KMS-11 (cell line): ENCODE data around the gene GCGR.

Experiments used
- H2AFZ ChIP-seq: fragments of 200-600 bp; sonication (generic); 2 replicates; pipeline ENCODE4 v1.6.1; 2016; ENCODE audit warnings: antibody characterized with exemption, mixed run types, low read depth
- H3K27ac ChIP-seq: fragments of 200-600 bp; sonication (generic); 2 replicates; pipeline ENCODE4 v1.6.1; 2016; ENCODE audit warnings: mild to moderate bottlenecking, mixed run types
- H3K27me3 ChIP-seq: fragments of 200-600 bp; sonication (generic); 2 replicates; pipeline ENCODE4 v1.6.1; 2017; ENCODE audit warnings: mild to moderate bottlenecking, low read depth, mixed run types, moderate library complexity; ENCODE audit not compliant: insufficient read depth
- H3K36me3 ChIP-seq: fragments of 200-600 bp; sonication (generic); 2 replicates; pipeline ENCODE4 v1.6.1; 2017; ENCODE audit warnings: mild to moderate bottlenecking, mixed run types; ENCODE audit not compliant: insufficient read depth
- H3K4me1 ChIP-seq: fragments of 200-600 bp; sonication (generic); 2 replicates; pipeline ENCODE4 v1.6.1; 2016; ENCODE audit warnings: mild to moderate bottlenecking, low read depth, mixed run types; ENCODE audit not compliant: poor library complexity, severe bottlenecking
- H3K4me2 ChIP-seq: fragments of 200-600 bp; sonication (generic); 2 replicates; pipeline ENCODE4 v1.7.0; 2016; ENCODE audit warnings: mild to moderate bottlenecking, mixed run types
- H3K4me3 ChIP-seq: fragments of 200-600 bp; sonication (generic); IDR thresholded peaks from 2 replicates; pipeline ENCODE4 v1.6.1; 2017; ENCODE audit warnings: low read depth, low read length, mixed read lengths; ENCODE audit not compliant: insufficient read depth
- H3K79me2 ChIP-seq: fragments of 200-600 bp; sonication (generic); 2 replicates; pipeline ENCODE4 v1.6.1; 2016; ENCODE audit warnings: low read depth, mixed run types; ENCODE audit not compliant: insufficient read depth
- H3K9ac ChIP-seq: fragments of 200-600 bp; sonication (generic); 2 replicates; pipeline ENCODE4 v1.6.1; 2016; ENCODE audit warnings: mild to moderate bottlenecking, mixed run types
- H4K20me1 ChIP-seq: fragments of 200-600 bp; sonication (generic); 2 replicates; pipeline ENCODE4 v1.6.1; 2016; ENCODE audit warnings: mild to moderate bottlenecking, mixed run types; ENCODE audit not compliant: insufficient read depth
- TF ChIP-seq, protein P1 (sequence below): fragments of 200-600 bp; sonication (generic); conservative IDR thresholded peaks from 2 replicates; pipeline ENCODE4 v1.6.1; 2017; ENCODE audit warnings: low read depth, mild to moderate bottlenecking, antibody characterized with exemption, low read length, moderate library complexity, mixed read lengths

The GCGR gene

DNA sequence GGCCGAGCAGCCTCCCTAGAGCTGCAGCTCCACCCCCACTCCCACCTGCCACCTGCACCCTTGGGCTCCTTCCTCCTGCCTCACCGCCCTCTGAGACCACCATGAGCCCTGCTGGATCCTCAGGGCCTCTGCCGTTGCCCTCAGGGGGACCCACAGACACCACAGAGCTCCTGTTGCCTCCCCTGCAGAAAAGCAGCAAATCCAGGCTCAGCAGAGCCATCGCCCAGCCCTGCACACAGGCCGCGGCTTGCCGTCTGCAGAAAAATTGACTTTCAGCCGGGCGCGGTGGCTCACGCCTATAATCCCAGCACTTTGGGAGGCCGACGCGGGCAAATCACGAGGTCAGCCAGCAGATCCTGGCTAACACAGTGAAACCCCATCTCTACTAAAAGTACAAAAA lies 37.9 kb downstream of the GCGR start:
- H3K27me3 ChIP-seq: no peaks in the 10 kb centered on the region
- TF ChIP-seq, protein P1, sequence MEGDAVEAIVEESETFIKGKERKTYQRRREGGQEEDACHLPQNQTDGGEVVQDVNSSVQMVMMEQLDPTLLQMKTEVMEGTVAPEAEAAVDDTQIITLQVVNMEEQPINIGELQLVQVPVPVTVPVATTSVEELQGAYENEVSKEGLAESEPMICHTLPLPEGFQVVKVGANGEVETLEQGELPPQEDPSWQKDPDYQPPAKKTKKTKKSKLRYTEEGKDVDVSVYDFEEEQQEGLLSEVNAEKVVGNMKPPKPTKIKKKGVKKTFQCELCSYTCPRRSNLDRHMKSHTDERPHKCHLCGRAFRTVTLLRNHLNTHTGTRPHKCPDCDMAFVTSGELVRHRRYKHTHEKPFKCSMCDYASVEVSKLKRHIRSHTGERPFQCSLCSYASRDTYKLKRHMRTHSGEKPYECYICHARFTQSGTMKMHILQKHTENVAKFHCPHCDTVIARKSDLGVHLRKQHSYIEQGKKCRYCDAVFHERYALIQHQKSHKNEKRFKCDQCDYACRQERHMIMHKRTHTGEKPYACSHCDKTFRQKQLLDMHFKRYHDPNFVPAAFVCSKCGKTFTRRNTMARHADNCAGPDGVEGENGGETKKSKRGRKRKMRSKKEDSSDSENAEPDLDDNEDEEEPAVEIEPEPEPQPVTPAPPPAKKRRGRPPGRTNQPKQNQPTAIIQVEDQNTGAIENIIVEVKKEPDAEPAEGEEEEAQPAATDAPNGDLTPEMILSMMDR: no peak
- H4K20me1 ChIP-seq: 0 out of 2 replicates have a peak, but pooled peaks cover 4% of the 10 kb centered on the region
- H3K79me2 ChIP-seq: no peaks in the 10 kb centered on the region
- H3K4me1 ChIP-seq: no peaks in the 10 kb centered on the region
- no peak overlapping the region for H3K4me2 ChIP-seq
- H3K9ac ChIP-seq: no peak overlapping the region
- H3K27ac ChIP-seq: no peak overlapping the region
- H3K36me3 ChIP-seq: peaks cover 5% of the 10 kb centered on the region; the same call in 1 of the 2 replicates
- no peak overlapping the region for H2AFZ ChIP-seq
- no peak overlapping the region for H3K4me3 ChIP-seq

DNA sequence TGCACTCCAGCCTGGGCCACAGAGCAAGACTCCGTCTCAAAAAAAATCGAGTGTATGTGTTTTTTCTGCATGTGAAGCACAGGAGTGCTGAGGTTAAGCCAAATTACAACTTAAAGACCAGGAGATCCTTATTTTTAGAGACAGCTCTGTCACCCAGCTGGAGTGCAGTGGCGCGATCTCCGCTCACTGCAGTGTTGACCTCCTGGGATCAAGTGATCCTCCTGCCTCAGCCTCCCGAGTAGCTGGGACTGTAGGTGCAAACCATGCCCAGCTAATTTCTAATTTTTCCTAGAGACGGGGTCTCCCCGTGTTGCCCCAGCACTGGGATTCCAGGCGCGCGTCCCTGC lies 38.4 kb downstream of the GCGR start:
- Histone ChIP-seq H3K27me3 (no peaks in the 10 kb centered on the region), H2AFZ (no peak overlapping the region), H3K4me2 (no peak overlapping the region), H4K20me1 (0 out of 2 replicates have a peak, but pooled peaks cover 4% of the 10 kb centered on the region), H3K4me1 (no peaks in the 10 kb centered on the region), H3K79me2 (no peaks in the 10 kb centered on the region), H3K4me3 (no peak overlapping the region), H3K36me3 (peaks cover 5% of the 10 kb centered on the region; the same call in 1 of the 2 replicates), H3K27ac (no peak overlapping the region), H3K9ac (no peak overlapping the region)
- TF ChIP-seq, protein P1: no peak

DNA sequence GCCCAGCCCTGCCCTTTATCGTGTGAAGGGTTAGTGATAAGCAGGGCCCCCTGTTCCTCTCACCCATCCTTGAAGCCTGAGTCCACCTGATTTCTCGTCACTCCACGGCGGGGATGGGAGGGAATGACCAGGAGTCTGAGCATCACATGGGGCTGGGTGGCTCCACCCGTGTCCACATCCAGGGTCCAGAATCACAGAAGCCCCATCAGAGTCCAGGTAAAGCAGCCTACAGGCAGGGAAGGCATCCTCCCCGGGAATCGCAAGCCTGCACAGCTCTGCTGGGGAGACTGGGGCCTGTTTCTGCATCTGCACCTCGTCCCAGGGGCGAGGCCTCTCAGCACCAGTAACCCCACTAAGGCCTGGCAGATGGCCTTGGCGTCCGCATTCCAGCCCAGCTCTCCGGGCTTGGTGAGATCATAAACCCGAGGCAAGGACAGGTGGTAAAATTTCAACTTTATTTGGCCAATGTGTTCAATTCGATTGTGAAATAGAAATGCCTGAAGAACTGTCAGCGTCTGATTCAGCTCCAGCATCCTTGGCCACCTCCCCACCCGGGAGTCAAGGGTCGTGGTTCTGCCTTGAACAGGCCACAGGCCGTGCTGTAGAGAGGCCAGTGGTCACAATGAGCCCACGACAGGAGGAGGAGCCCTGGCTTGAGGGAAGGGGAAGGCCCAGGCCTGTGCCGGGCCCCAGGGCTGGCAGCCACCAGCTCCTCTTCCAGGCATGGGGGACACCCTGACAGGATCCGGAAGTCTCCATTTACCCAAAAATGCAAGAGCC lies 39.0 kb downstream of the GCGR start:
- Histone ChIP-seq H3K4me3 (no peak overlapping the region), H3K4me1 (no peaks in the 10 kb centered on the region), H4K20me1 (0 out of 2 replicates have a peak, but pooled peaks cover 4% of the 10 kb centered on the region), H3K79me2 (no peaks in the 10 kb centered on the region), H3K4me2 (no peak overlapping the region), H3K9ac (no peak overlapping the region), H2AFZ (no peak overlapping the region), H3K27me3 (no peaks in the 10 kb centered on the region), H3K36me3 (peaks cover 5% of the 10 kb centered on the region; the same call in 1 of the 2 replicates), H3K27ac (no peak overlapping the region)
- TF ChIP-seq, protein P1: no peak

GRCh38 chr17:81843713-81844326 lies 39.9 kb downstream of the GCGR start:
- H3K27me3 ChIP-seq: no peaks in the 10 kb centered on the region
- H4K20me1 ChIP-seq: 0 out of 2 replicates have a peak, but pooled peaks cover 4% of the 10 kb centered on the region
- no peak overlapping the region for H3K27ac ChIP-seq

More at GRCh38 chr17:81843713-81844326, 39.9 kb downstream of the GCGR start:
- H3K9ac ChIP-seq: no peak overlapping the region
- peaks cover 12% of the 10 kb centered on the region; the same call in 1 of the 2 replicates for H3K36me3 ChIP-seq
- H3K4me3 ChIP-seq: no peak overlapping the region
- no peak overlapping the region for H2AFZ ChIP-seq
- H3K4me1 ChIP-seq: no peaks in the 10 kb centered on the region
- H3K79me2 ChIP-seq: no peaks in the 10 kb centered on the region
- no peak overlapping the region for H3K4me2 ChIP-seq
- TF ChIP-seq, protein P1: no peak
